Ramos (cell line): ENCODE data around the gene CWC27.
"Not testable (repeated sequence)": the region's sequence is repeated elsewhere in the genome, so short reads cannot be mapped to it uniquely, and the experiment has no call there.

Source experiments
- in situ Hi-C: fragments of 300-500 bp; cut with MboI; formaldehyde crosslinking; loops from one replicate; pipeline ENCODE4 v1.14.3; 2022; ENCODE audit warnings: low sequenced_read_pairs; ENCODE audit not compliant: unreplicated experiment

CWC27 gene

DNA sequence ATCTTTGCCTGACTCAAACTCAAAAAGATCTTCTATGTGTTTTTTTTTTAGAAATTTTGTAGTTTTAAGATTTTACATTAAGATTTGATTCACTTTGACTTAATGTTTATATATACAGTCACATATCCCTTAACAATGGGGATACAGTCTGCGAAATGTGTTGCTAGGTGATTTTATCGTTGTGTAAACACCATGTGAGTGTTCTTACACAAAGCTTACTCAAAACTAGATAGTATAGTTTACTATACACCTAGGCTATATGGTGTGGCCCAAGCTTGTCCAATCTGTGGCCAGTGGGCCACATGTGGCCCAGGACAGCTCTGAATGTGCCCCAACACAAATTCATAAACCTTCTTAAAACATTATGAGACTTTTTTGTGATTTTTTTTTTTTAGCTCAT lies 131.9 kb downstream of the CWC27 start:
- in situ Hi-C loops: no loop called here

DNA sequence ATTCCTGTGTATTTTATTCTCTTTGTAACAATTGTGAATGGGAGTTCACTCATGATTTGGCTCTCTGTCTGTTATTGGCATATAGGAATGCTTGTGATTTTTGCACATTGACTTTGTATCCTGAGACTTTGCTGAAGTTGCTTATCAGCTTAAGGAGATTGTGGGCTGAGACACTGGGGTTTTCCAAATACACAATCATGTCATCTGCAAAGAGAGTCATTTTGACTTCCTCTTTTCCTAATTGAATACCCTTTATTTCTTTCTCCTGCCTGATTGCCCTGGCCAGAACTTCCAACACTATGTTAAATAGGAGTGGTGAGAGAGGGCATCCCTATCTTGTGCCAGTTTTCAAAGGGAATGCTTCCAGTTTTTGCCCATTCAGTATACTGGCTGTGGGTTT lies 138.7 kb downstream of the CWC27 start:
- in situ Hi-C loops: not testable (repeated sequence)

DNA sequence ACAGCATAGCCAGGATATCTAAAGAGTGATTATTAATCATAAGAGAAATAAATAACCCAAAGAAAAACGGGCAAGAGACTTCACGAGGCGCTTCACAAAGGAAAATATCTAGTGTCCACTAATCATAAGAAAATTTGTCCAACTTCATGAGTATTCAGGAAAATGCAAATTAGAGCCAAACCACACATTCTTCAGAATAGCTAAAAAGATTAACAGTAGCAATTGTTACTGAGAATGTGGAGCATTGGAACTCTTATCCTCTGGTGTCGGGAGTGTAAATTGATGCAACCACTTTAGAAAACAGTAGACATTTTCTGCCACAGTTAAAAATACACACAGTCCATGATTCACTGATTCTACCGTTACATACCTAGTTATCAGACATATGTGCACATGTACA lies 145.7 kb downstream of the CWC27 start:
- in situ Hi-C loops: no loop called here

DNA sequence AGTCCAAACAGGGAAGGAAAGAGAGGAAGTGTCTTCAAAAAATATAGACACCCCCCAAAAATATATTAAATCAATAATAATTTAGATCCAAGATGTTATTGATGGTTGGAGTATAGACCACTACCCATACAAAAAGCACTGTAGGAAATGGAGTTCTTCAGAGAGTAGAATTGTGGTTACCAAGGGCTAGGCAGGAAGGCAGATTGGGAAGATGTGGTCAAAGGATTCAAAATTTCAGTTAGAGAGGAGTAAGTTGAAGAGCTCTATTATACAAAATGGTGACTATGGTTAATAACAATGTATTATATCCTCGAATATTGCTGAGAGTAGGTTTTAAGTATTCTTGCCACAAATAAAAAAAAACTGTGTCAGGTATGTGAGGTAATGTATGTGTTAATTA lies 149.4 kb downstream of the CWC27 start:
- in situ Hi-C loops: no loop called here

DNA sequence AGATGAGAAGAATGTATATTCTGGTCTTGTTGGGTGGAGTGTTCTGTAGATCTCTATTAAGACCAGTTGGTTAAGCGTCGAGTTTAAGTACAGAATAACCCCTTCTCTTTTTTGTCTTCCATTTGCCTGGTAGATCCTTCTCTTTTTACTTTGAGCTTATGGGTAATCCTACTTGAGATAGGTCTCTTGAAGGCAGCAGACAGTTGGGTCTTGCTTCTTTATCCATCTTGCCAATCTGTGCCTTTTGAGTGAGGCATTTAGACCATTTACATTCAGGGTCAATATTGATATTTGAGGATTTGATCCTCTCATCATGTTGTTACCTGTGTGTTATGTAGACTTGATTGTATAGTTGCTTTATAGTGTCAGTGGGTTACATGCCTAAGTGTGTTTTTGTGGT lies 152.7 kb downstream of the CWC27 start:
- in situ Hi-C loops: no loop called here

DNA sequence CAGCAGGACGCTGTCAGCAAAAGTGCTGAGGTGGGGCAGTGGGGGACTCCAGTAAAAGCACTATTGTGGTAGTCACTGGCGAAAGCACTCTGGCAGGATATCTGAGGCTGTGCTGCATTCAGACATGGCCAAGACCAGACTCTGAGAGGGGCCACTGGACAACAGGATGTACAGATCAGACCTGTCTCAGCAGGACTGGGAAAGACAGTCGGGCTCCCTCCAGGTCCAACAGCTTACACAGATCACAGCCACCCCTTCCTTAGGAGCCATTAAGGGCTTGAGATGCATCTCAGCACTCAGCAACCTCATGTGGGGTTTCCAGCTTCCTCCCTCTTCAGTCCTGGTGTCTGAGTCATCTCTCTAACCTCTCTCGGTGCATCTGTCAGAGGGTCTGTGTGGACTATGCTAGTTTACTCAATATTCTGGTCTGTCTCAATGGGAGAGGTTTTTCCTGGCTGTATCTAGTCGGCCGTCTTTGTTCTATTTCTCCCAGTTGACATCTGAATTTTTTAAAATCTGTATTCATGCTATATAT lies 154.5 kb downstream of the CWC27 start:
- in situ Hi-C loops: no loop called here

DNA sequence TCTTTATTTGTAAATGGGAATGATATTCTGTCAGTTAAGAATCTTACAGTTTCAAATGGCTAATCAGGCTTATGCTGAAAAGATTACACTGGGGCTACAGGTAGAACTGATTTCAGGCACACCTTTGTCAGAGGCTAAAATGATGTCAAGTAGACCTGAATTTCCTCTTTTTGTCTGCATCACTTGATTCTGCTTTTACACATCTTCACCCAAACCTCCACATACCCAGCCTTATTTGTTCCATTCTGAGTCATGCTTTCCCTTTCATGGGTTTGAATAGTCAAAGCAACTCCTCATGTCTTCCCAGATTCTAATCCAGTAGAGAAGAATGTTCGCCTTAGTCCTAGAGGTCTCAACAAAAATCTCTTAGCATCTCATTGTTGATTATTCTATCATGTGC lies 156.4 kb downstream of the CWC27 start:
- in situ Hi-C loops: no loop called here

DNA sequence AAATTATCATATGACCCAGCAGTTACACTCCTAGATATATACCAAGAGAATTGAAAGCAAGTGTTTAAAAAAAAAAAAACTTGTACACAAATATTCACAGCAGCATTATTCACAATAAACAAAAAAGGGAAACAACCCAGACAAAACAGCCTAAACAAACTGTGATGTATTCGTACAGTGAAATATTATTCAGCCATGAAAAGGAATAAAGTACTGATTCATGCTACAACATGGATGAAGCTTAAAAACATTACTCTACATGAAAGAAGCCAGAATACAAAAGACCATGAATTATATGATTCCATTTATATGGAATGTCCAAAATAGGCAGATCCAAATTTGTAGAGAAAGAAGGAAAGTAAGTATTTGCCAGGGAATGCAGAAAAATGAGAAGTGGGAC lies 161.1 kb downstream of the CWC27 start:
- in situ Hi-C loops: no loop called here

DNA sequence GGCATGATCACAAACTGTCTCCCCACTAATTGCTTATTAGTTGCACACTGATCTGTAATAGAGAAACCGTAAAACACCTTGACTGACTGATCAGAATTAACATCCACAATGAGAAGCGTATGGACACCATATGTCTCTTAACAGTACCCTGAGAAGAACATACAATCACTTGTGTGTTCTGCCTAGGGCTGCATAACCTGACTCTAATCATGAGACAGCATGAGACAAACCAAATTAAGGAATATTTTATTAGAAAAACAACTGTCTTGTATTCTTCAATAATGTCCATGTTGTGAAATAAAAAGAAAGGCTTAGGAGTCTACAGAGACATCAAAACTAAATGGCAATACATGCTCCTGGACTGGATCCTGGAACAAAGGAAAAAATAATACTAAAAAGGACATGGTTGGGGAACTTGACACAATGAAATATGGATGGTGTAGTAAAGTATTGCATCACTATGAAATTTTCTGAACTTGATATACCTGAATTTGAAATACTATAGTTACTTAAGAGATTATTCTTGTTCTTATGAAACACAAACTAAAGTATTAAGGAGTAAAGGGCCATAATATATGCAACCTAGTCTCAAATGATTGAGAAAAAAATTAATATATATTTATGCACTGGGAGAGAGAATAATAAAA lies 162.1 kb downstream of the CWC27 start:
- in situ Hi-C loops: no loop called here

DNA sequence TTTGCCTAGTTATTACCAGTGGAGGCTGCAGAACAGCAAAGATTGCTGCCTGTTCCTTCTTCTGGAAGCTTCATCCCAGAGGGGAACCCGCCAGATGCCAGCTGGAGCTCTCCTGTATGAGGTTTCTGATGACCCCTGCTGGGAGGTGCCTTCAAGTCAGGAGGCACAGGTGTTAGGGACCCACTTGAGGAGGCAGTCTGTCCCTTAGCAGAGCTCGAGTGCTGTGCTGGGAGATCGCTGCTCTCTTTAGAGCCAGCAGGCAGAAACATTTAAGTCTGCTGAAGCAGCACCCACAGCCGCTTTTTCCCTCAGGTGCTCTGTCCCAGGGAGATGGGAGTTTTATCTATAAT lies 170.7 kb downstream of the CWC27 start:
- in situ Hi-C loops: not testable (repeated sequence)

DNA sequence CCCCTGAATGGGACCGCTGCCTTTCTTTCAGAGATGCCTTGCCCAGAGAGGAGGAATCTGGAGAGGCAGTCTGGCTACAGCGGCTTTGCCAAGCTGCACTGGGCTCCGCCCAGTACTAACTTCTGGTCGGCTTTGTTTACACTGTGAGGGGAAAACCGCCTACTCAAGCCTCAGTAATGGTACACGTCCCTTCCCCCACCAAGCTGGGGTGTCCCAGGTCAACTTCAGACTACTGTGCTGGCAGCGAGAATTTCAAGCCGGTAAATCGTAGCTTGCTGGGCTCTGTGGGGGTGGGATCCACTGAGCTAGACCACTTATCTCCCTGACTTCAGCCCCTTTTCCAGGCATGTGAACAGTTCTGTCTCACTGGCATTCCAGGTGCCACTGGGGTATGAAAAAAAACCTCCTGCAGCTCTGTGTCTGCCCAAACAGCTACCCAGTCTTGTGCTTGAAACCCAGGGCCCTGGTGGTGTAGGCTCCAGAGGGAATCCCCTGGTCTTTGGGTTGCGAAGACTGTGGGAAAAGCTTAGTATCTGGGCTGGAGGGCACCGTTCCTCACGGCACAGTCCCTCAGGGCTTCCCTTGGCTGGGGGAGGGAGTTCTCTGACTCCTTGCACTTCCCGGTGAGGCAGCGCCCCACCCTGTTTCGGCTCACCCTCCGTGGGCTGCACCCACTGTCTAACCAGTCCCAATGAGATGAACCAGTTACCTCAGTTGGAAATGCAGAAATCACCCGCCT lies 171.2 kb downstream of the CWC27 start:
- in situ Hi-C loops: no loop called here

DNA sequence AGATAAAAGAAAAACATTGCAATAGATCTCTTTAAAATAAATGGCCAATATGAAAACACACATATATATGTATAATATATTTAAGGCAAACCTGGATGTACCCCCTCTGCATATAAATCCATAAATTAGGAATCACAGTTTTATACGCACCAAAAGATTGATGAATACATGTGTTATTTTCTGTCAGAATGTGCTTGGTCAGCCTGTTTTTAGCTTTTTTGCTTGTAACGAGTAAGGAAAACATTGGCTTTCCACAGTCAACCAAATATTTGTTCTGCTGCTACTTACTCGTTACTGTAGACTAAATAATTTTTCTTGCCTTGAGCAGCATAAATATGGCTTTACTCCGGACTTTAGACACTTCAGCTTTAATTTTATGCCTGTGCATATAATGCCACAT lies 173.7 kb downstream of the CWC27 start:
- in situ Hi-C loops: no loop called here

DNA sequence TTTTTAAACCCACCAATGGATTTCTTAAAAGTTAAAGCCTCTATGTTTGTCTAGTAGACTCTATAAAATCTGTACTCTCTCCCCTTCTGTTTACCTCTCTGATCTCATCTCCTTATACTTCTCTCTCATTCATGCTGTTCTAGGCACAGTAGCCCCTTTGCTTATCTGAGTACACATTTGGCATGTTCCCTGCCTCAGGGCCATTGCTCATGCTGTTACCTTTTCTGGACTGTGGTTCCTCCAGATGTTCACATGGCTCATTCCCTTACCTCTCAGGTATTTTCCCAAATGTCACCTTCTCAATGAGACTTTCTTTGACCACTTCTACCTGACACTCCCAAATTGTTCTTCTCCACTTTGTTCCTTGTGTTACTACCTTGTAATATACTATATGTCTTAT lies 176.1 kb downstream of the CWC27 start:
- in situ Hi-C loops: no loop called here

DNA sequence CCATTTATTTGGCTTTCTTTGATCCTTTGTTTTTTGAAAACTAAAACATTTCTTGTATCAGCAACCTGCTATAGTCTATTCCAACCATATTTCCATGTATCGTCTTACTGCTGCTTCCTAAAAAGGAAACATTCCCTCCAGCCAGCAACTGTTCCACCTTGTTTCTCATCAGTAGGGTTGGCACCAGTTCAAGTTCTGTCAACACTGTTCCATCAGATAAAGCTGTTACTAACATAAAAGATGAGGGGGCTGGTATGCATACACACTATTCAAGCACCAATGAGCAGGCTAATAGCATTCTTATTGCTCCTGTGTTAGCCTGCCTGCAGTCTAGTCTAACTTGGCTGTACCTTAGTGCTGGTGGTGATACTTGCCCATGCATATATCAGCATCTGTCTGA lies 178.3 kb downstream of the CWC27 start:
- in situ Hi-C loops: no loop called here

DNA sequence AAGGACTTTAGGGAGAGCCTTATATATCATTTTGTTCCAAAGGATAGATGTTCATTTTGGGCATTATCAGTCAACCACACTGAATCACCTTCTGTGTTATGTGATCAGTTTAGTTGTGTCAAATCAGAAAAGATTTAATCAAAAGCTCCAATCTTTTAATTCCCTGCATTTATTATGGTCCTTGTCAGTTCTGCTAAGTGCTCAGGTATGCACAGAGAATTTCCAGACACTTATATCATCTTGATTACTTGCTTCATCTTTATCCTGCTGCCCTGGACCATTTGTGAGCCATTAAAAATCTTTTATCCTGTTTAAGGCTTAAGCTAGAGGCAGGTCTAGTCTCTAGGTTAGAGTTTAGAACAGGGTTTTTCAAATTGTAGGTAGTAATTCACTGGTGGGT lies 179.1 kb downstream of the CWC27 start:
- in situ Hi-C loops: no loop called here

DNA sequence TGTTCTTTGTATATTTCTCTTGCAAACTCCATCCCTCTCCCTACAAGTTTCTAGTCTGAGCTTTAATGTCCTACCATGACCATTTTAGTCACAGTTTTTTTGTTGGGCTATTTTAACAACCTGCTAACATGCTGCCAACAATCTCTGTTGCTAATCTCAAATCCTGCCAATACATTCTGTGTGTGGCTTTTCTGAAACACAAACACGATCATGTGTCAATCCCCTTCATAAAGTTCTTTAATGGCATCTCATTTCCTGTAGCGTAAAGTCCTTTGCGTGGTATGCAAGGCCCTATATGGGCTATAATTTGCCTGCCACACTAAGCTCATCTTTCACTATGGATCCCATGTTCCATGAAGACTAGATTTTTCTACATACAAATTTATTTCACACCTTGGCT lies 180.6 kb downstream of the CWC27 start:
- in situ Hi-C loops: no loop called here

DNA sequence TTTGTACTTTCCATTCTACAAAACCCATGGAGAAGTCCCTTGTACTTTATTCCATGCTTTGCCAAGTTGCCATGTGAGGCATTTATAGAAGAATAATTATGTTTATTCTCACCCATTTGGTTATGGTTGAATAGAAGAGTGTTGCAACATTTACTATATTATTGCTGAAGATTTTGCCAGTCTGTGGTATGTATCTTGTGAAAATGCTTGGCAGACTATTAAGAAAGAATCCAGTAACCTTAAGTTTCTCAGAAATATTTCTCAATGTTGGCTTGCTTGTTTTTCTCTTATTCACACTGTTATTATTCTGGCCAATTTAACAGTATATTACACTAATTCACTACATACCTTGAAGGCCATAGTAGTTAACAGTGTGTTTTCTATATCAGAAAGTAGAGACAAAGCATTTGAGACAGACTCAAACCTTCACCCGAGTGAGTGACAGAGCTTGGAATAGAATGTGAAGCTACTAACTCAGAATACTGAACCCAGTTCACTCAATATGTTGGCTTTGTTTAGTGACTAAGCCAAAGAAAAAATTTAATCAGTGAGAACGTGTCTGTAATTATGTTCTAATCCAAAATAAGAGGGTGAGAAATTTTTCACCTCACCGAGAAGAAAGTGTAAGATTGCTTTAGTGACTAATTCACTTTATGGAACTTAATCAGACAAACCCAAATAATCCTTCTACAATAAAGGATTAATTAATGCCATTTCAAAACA lies 184.4 kb downstream of the CWC27 start:
- in situ Hi-C loops: no loop called here

DNA sequence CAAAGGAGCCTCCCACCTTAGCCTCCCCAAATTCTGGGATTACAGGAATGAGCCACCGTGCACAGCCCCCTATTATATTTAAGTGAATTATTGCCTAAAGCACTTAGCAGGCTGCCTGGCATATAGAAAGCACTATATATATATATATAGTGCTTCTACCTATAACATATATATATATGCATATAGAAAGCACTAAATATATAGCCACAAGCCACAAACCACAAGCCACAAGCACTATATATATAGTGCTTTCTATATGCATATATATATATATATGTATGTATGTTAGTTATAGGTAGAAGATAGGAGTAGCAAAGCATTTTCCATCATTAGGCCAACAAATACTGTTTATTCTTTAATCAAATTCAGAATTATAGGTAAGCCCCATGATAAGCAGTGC lies 185.8 kb downstream of the CWC27 start:
- in situ Hi-C loops: no loop called here

DNA sequence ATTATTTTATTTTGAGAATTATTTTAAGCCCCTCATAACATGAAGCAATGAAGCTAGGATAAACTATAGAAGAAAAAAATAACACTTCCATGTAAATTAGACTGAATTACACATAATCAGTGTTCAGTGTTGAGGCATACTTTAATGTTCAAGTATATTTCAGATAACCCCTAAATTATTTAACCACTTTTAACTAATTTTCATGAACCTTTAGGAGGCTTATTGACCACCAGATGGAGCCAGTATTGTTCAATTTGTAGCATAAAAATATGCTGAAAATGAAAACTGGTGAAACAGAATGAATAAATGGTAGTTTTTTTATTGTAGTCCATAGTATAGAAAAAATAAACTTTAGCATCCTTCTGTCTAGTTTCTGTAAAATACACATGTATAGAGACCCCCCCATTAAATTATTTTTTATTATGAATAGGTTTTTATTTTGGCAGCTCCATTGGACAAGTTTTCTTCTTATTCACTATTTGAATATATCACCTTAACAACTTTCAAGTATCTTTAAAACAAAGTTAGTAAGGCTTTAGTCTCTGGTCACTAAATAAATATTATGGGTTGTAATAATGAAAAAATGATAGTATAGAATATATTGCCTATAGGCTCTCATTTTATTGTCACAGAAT lies 190.1 kb downstream of the CWC27 start:
- in situ Hi-C loops: no loop called here

DNA sequence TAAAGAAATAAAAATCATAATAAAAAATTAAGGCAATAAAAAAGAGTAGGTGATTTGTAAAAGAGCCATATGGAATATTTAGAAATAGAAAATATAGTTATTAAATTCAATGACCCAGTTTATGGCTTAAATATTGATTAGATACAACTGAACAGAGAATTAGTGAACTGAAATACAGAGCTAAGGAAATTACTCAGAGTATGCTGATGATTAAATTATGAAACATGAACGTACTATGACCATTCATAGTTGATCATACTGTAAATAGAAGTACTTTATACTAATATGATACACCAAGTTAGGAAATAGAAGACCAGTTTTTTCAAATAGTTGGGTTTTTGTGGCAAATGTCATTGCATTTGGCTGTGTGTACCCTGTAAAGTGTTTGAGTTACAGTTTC lies 194.5 kb downstream of the CWC27 start:
- in situ Hi-C loops: loop anchor here (10.0 kb wide), 1 partner anchor 522 kb away; the partner anchor contains the start of gene ADAMTS6

DNA sequence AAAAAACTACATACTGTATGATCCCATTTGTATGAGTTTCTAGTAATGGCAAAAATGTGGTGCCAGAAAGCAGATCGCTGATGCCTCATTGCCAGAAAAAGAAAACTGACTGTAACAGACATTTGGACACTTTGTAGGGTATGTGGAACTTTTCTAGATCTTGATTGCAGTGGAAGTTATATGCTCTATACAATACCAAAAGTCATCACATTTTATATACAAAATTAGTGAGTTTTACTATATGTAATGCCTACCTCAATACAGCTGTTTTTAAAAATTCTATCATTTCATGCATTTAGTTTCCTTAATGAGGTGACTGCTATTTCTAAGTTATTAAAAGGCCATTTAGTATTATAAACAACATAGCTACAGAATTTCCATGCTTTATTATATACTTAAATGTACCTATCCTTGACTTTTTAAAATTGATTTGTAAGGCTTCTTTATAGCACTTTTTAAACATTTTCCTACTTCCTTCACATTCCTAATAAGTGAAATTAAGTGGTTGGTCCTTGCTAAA lies 199.9 kb downstream of the CWC27 start:
- in situ Hi-C loops: loop anchor here (10.0 kb wide), 1 partner anchor 516 kb away; the partner anchor contains the start of gene ADAMTS6
